OCI-M1 (cell line): ENCODE measurements around the gene SLC24A4.

ENCODE experiments used
- DNase-seq: peaks from one replicate; lab custom pipeline; 2025; lab: John Stamatoyannopoulos, UW

Gene SLC24A4

DNA sequence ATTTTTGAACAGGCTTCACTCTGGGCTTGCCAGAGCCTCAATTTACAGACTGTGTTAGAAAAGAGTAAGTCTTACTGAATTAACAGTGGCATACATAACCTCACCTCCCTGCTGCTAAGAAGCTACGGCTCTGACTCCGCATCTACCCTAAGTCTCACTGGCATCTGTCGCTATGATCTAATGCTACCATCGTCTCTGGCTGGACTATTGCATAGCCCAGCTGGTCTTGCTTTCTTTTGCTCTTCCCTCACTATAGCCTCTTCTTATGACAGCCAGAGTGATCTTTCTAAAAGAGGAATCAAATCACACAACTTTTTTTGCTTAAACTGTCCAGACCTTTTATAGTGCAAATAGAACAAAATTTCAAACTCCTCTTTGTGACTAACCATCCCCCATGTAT is 81.1 kb downstream of the SLC24A4 start:
- DNase-seq = no peak

DNA sequence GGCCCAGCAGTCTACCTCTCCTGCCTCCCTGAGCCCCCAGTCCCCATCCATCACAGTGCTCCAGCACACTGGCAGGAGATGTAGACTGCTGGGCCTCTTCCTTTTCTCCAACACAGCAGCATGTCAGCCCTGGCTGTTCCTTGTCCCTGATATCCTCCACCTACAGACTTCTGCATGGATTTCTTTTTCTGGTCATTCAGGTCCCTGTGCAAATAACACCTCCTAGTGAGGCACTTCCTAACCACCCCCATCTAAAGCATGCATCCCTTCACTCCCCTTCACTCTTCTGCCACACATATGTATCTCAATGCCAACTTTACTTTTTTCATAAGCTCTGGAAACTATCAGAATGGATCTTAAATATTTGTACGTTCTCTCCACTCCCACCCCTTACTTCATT is 81.5 kb downstream of the SLC24A4 start:
- DNase-seq = no peak

DNA sequence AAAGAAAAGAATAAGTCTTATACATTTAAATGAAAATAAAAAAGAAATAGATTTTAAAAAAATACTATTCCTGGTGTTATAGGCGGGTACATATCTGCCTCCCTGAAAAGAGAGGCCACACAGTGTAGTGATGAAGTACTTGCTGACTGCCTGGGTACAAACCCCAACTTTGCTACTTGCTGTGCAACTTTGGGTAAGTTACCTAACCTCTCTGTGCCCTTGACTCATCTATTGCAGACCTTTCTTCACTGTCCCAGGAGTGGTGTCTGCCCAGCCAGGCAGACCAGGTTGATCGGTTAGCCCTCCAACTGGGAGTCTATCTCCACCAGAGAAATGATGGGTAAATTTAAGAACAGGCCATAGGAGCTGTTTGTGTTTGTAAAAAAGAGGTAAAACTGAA is 82.0 kb downstream of the SLC24A4 start:
- no peak for DNase-seq

DNA sequence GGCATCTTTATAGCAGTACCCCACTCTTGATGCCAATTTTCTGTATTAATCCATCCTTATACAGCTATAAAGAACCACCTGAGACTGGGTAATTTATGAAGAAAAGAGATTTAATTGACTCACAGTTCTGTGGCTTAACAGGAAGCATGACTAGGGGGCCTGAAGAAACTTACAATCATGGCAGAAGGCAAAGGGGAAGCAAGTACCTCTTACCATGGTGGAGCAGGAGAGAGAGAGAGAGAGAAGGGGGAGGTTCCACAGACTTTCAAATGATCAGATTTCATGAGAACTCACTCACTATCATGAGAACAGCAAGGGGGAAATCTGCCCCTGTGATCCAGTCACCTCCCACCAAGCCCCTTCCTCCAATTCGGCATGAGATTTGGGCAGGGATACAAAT is 84.4 kb downstream of the SLC24A4 start:
- no peak for DNase-seq

DNA sequence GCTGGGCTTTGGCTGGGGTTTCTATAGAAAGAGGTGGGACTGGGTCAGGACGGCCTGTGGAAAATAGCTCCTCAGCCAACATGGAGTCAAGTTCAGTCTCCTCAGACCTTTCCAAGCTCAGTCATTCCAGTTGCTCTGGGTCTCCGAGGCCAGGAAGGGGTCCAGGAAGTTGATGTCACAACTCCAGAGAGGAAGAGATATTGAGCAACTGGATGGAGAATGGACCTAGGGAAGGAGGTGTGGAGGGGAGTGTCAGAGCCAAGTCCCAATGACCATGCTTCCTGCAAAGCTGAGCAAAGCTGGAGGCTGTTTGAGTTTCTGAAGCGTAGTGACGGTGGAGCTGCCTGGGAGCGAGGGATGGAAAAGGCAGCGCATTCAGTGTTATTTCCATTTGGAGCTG is 86.1 kb downstream of the SLC24A4 start:
- no peak for DNase-seq

DNA sequence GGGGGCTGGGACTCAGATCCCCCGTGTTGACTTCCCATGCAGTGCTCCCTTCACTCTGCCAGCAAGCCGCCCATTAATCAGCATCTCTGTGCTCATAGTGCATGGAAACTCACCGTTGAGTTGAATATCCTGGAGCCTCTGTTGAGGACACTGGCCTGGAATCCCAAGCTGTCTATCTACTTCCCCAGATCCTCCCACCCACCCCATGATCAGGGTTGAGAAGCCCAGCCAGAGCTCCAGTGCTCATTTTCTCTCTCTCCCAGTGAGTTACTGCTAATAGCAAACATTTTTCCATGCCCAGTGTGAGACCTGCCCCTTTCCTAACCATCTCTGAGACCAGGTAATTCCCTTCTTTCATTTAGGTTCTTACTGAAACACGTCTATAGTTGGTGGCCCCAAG is 88.2 kb downstream of the SLC24A4 start:
- DNase-seq = no peak

DNA sequence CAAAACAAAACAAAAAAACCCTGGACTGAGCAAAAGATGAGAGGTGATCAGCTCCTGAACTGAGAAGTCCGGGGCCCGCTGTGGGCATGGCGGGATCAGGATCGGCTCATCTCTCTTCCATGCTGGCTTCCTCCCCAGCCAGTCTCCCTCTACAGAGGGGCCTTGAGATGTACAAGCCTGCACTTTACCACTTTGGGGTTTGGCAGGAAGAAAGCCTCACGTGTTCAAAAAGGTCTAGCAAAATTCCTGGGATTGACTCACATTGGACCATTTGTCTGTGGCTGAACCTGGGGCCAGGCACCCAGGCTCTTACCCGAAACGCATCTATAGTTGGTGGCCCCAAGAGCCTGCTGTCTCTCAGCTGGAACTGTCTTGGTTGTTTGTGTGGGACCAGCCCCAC is 89.0 kb downstream of the SLC24A4 start:
- no peak for DNase-seq

DNA sequence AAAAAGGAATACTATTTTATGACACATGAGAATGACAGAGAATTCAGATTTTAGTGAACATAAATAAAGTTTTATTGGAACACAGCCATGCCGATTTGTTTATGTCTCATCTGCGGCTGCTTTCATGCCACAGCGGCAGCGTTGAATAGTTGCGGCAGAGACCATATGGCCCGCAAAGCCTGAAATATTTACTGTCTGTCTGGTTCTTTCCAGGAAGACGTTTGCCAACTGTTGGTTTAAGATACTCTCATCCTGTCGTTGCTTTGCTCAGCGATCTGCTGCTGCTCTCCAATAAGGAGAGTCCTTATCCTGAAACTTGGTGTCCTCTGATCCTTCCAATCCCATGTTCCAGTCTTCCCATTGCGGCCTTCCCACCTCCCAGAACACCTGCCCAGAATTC is 89.9 kb downstream of the SLC24A4 start:
- DNase-seq = no peak

DNA sequence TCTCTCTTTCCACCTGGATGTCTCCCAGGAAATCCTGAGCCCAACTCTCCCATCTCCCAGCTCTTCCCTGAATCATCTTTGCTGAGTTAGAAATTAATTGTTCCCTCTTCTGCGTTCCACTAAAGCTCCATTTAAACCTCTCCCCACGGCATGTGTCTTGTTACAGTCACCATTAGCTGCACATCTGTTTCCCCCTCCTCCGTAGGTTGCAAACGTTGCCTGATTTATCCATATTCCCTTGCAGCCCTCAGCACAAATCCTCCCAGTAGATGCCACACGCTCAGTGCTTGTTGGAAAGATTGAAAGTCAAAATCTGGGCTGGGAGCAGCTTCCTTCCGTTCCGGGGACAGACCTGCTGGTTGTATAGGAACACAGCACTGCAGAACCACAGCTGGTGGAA is 90.4 kb downstream of the SLC24A4 start:
- no peak for DNase-seq

DNA sequence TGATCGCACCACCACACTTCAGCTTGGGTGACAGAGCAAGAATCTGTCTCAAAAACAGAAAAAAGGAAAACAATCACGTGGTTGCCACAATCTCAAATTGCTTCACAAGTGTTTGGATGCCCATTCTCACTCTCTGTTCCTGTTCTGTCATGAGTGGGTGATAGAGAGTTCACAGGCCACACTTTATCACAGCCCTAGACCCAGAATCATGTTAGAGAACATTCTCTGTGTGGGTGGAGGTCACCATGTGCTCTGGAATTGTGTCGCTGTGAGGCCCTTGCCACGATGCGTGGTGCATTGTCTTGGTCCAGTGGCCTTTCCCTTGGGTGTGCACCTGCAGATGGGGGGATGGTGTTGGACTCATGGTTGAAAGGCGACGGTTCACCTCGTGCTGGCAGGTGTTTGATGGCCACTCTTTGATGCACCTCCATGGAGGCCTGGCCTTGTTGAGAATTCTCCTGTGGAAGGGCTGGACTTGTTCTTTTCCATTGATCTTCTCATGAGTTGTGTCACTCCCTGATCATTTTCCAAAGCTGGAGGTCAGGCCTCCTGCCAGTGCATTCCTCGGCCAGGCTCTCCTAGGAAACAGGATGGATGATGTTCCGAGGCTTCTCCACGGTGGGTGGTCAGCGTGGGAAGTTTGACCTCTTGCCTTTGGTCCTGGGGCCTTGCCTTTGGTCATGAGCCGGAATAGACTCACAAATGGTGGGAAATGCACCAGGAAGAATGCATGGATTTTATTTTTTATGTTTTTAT is 91.9 kb downstream of the SLC24A4 start:
- no peak for DNase-seq

DNA sequence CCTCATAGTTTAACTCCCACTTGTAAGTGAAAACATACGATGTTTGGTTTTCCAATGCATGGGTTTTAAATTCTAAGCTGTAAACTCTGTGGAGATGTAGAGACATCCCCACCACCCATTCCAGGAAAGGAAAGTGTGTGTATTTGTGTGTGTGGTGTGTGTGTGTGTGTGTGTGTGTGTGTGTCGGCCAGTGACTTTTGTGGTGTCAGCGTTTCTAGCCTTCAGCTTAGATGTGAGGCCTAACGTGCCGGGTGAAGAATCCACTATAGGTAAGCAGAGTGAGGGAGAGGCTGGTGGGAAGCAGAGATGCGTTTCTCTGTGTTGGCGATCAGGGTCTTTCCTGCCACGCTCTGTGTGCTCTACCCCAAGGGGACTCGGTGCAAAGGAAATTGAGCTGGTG is 93.0 kb downstream of the SLC24A4 start:
- no peak for DNase-seq

DNA sequence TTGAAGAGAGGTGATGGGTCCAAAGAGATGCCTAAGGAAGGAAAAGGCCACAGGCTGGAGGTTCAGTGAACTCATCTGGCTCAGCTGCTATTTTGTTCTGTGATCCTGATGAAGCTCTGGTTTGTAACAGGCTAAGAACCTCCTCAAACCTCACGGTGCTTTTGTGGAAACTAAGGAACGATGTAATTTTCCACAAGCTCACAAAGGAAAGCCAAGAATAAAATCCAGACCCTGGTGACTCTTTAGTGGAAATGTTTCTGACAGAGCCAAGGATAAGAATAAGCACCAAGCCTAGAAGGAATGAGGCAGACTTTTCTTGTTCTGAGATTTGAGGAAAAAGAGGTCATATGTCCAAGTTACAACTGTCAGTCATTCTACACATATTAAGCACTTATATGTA is 93.6 kb downstream of the SLC24A4 start:
- DNase-seq = no peak

DNA sequence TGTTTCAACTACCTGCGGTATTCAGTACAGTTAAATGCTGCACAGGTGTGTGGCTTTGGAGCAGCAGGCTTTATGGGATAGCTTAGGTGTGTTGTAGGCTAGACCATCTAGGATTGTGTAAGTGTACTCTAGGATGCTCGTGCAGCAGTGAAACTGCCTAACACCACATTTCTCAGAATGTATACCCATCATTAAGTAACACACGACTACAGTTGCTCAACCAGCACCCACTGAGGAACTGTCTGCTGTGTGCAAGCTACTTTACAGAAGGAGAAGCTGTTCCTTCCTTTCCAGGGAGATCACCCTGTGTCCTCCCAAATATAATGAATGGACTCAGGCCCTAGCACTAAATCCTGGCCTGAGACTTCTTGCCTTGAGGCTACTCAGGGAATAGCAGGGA is 94.8 kb downstream of the SLC24A4 start:
- DNase-seq = no peak

DNA sequence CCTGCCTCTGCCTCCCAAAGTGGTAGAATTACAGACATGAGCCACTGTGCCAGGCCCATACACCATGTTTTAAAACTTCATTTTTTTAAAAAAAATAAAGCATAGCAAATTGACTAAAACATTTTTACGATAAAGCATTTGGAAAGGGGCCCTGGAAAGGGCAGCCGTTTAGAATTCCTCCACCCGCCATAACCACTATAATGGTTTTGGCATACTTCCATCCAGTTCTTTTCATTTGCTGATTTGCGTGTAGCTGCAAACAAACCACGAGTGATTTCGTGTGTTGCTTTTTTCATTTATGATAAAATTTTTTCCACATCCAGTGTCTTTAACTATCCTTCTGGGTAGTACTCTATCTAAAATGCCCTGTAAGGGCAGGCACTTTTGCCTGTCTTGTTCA is 98.8 kb downstream of the SLC24A4 start:
- DNase-seq = no peak

DNA sequence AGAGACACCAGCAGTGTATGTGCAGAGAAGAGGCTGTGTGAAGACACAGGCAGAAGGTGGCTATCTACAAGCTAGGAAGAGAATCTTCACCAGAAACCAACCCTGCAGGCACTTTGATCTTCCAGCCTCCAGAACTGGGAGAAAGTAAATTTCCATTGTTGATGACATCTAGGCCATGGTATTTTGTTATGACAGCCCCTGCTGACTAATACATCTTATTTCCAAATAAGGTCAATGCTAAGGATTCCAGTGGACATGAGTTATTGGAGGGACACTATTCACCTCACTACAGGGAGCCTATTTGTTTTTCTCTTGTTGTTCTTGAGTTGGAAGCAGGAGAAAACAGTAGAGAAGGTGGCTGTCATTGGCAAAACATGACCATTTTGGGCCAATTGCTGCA is 102.1 kb downstream of the SLC24A4 start:
- DNase-seq = no peak

DNA sequence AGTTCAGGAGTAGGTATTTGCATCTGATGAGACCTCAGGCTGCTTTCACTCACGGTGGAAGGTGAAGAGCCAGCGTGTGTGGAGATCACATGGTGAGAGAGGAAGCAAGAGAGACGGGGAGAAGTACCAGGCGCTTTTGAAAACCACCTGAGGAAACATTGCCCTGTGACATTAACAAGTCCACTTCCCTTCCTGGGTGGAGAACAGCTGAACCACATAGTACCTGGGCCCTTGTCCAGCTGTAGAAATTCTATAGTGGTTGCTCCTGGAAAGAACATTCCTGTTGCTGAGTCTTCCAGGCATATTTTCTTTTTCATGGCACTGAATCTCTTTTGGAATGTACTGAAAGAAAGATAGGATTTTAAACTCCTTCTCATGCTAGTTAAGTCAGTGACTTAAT is 103.3 kb downstream of the SLC24A4 start:
- no peak for DNase-seq

DNA sequence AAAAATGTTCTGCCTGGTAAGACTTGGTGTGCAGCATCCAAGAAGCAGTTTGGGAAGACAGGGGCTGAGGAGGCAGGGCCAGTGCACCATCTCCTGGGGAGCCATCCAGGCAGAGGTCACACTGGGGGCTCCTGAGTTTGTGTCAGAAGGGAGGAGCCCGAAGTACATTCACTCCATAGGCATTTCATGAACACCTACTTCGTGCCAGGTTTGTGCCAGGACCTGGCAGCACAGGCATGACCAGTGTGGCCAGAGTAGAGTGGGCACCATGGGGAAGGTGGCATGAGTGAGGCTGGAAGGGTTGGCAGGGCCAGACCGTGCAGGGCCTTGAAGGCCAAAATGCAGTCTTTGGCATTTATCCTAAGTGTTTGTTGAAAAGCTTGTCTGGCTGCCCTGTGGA is 104.1 kb downstream of the SLC24A4 start:
- DNase-seq = no peak

DNA sequence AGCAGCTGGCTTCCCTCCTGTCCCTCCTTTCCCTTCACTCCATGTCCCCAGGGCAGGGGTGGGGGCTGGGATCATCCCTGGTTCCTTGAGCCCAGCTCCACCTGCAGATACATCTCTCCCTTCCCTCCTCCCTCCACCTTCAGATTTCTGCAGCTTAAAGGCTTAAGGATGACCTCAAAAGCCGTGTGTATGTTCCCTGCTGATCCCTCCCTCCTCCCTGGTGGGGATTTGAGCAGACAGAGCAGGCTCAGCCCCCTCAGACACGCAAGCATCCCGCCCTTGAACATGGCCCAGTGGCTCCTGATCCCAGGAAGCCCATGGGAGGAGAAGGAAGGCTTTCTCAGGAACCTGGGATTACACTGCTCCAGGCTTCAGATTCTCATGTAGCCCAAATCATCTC is 107.7 kb downstream of the SLC24A4 start:
- no peak for DNase-seq

DNA sequence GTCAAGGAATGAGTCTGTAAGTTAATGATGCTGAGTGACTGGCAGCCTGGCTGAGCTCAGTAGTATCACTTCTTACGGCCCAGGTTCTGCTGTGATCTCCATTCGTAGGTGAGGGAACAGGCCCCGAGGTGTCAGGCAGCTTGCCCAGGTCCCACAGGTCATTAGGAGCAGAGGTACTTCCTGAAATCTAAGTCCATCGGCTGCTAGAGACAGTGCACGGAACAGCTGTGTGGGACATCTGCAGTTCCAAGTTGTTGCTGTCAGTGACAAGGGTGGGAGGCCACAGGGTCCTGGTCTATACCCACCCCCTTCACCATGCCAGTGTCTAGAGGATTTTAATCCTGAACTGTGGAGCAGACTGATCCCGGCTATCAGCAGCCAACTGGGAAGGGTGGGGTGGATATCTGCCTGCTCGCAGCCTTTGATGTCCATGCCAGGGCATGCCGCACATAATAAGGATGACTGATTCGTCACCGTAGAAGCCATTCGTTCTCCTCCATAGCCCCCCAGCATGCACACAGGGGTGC is 108.3 kb downstream of the SLC24A4 start:
- DNase-seq = no peak

DNA sequence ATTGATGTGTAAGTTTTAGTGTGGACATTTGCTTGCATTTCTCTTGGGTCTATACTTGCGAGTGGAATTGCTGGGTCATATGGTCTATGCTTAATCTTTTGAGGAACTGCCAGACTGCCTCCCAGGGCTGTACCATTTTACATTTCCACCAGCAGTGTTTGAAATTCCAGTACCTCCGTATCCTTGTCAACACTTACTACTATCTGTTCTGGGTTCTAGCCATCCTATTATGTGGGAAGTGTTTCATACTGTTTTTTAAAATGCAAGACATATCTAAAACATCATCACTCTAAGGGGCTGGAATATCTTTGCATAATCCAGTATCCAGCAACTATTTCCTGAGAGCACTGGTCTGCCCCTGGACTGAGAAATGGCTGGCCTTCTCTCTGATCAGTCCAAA is 110.4 kb downstream of the SLC24A4 start:
- no peak for DNase-seq

DNA sequence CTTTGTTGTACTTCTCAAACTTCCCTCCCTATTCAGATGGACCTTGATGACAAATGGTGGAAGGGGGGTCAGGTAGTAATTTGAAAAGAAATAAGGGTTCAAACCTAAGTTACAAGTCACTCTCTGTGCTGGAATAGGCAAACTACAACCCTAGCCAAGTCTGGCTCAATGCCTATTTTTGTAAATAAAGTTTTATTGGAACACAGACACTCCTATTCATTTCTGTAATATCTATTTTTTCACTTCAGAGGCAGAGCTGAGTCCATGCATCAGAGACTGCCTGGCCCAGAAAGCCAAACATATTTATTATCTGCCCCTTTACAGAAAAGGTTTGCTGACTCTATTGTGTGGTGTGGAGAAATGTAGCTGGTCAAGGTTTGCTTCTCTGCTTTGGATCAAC is 112.2 kb downstream of the SLC24A4 start:
- no peak for DNase-seq

DNA sequence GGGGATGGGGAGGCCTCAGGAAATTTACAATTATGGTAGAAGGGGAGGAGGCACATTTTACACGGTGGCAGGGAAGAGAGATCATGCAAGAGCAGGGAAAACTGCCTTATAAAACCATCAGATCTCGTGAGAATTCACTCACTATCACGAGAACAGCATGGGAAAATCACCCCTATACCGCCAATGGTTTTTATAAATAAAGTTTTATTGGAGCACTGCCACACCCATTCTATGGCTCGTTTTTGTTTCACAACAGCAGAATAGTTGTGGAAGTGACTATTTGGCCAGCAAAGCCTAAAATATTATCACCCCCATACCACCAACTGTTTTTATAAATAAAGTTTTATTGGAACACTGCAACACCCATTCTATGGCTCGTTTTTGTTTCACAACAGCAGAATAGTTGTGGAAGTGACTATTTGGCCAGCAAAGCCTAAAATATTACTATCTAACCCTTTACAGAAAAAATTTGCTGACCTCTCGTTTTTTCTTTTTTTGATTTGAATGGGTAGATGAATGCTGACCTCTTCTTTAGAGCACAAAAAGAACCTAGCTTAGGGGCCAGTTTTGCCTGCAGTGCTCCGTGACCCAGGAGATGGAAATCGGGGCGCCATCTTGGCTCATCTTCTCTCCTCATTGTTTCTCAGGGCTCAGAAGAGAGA is 113.3 kb downstream of the SLC24A4 start:
- DNase-seq = no peak

DNA sequence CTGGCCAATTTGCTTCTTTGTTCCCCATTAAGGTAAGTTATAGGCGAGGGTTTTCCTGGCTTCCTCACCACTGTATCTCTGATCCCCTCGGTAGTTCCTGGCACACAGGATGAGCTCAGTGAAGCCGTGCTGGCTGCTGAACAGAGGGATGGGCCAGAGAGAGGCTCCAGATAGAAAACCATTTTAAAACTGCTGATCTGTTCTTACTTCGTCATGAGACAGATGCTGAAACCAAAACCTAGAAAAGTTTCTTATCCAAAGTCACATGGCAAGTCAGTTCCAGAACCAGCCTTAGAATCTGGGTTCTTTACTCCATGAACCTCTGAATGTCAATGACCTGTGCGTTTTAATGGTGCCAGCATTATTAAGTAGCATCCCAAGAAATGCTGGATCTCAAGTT is 114.3 kb downstream of the SLC24A4 start:
- DNase-seq = no peak
